ENCODE measurements around the gene PLAAT2.
"Not testable (repeated sequence)": the region's sequence is repeated elsewhere in the genome, so short reads cannot be mapped to it uniquely, and the experiment has no call there.

PLAAT2 gene

GRCh38 chr11:63592975-63593395, 29.8 kb upstream of the PLAAT2 start:
- no peak overlapping the region for H3K27ac ChIP-seq
- no peak; the same call in 1 of the 2 replicates for TF ChIP-seq CTCF (conservative IDR thresholded peaks at IDR 0.05; ENCODE audit: low read depth)
- ChIA-PET POLR2A (ENCODE audit: low non-redundant PET) (no interaction called here), CTCF (no interaction called here)
- no peak for DNase-seq (ENCODE audit: low spot score)

DNA sequence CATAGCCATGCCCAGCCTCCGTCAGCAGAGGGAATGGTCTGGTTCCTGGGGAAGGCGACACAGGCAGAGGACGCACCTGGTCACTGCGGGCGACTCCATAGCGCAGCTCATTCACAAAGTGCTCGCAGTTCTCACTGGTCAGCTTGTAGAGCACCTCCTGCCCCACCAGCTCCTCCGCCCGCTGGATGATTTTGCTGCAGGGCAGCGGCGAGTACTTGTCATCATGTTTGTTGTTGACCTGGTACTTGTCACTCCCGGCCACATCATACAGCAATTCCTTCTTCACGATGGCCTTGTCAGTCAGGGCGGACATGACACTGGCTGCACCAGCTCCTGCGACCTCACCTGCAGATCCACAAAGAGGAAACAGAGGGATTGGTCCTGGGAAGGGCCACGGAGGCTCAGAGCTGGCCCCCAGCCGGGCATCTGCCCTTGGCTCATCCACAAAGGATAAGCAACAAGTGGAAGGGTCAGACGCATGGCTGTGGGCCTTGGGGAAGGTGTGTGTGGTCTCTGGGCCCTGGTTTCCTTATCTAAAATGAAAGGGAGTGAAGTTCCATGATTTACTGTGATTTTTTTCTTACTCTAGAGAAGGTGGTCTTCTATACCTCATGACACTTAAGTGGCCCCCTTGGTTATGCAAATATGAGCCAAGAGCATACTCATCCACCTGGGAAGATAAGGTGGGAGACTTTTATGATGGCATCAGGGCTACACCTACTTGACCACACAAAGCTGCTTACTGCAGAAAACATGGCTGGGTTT, 27.0 kb upstream of the PLAAT2 start:
- no peak for DNase-seq (ENCODE audit: low spot score)
- POLR2A ChIA-PET (ENCODE audit: low non-redundant PET) = interaction anchor here (0.6 kb wide), 1 partner anchor 76 kb away, joined by 3 read pairs; no protein-coding TSS in a partner anchor
- CTCF ChIA-PET = no interaction called here
- TF ChIP-seq CTCF (conservative IDR thresholded peaks at IDR 0.05; ENCODE audit: low read depth) = no peak
- no peak overlapping the region for H3K27ac ChIP-seq

GRCh38 chr11:63589000-63589399, 25.8 kb upstream of the PLAAT2 start:
- CTCF ChIA-PET = no interaction called here
- H3K27ac ChIP-seq = no peak overlapping the region
- TF ChIP-seq CTCF (conservative IDR thresholded peaks at IDR 0.05; ENCODE audit: low read depth) = no peak
- POLR2A ChIA-PET (ENCODE audit: low non-redundant PET) = no interaction called here
- no peak for DNase-seq (ENCODE audit: low spot score)

GRCh38 chr11:63586451-63587166, 23.4 kb upstream of the PLAAT2 start:
- CTCF ChIA-PET = interaction anchor here (0.6 kb wide), 1 partner anchor 123 kb away, joined by 4 read pairs; no protein-coding TSS in a partner anchor
- TF ChIP-seq CTCF (conservative IDR thresholded peaks at IDR 0.05; ENCODE audit: low read depth) = no peak
- POLR2A ChIA-PET (ENCODE audit: low non-redundant PET) = no interaction called here
- H3K27ac ChIP-seq = no peak overlapping the region
- DNase-seq (ENCODE audit: low spot score) = no peak

DNA sequence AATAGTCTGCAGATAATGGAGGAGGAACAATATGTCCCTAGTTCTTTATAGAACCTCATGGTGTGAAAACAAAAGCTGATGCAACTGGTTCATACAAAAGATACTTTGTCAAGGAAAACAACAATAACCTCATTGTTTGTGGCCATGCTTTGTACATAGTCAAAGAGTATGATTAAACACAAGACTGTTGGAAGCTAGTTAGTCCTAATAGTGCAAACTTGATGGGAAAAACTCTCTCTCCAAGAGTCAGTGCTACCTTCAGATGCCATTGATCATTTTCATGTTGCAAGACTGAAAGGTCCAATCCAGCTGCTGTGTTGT, 20.1 kb upstream of the PLAAT2 start:
- ChIA-PET POLR2A (ENCODE audit: low non-redundant PET) (no interaction called here), CTCF (interaction anchor here (0.6 kb wide), 2 partner anchors 111 to 277 kb away, joined by 3 to 4 read pairs; no protein-coding TSS in a partner anchor)
- TF ChIP-seq CTCF (conservative IDR thresholded peaks at IDR 0.05; ENCODE audit: low read depth) = no peak
- DNase-seq (ENCODE audit: low spot score) = no peak
- H3K27ac ChIP-seq = no peak overlapping the region

DNA sequence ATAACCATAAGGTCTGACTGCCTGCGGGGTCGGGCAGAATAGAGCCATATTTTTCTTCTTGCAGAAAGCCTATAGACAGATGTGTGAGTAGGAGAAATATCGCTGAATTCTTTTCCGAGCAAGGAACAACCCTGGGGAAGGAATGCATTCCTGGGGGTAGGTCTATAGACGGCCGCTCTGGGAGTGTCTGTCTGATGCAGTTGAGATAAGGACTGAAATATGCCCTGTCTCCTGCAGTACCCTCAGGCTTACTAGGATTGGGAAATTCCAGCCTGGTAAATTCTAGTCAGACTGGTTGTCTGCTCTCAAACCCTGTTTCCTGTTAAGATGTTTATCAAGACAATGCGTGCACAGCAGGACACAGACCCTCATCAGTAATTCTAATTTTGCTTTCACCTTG, 18.0 kb upstream of the PLAAT2 start:
- H3K27ac ChIP-seq; CTCF ChIA-PET; DNase-seq (ENCODE audit: low spot score); POLR2A ChIA-PET (ENCODE audit: low non-redundant PET): not testable (repeated sequence)

DNA sequence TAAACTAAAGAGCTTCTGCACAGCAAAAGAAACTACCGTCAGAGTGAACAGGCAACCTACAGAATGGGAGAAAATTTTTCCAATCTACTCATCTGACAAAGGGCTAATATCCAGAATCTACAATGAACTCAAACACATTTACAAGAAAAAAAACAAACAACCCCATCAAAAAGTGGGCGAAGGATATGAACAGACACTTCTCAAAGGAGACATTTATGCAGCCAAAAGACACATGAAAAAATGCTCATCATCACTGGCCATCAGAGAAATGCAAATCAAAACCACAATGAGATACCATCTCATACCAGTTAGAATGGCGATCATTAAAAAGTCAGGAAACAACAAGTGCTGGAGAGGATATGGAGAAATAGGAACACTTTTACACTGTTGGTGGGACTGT, 15.7 kb upstream of the PLAAT2 start:
- H3K27ac ChIP-seq; DNase-seq (ENCODE audit: low spot score); CTCF ChIA-PET; POLR2A ChIA-PET (ENCODE audit: low non-redundant PET): not testable (repeated sequence)

Measured in RWPE1 (cell line).